22Rv1 (cell line): ENCODE results near the gene TMEM63C.

Source experiments
- CTCF ChIP-seq: fragments of 450-650 bp; IDR thresholded peaks from 2 replicates; pipeline ENCODE4 v1.5.1; 2017; ENCODE audit warnings: mild to moderate bottlenecking
- ZFX ChIP-seq: fragments of 450-650 bp; IDR thresholded peaks from 2 replicates; pipeline ENCODE4 v1.6.1; 2017; ENCODE audit warnings: antibody characterized with exemption, borderline replicate concordance

GRCh38 chr14:77240336-77240915 is 58.8 kb downstream of the TMEM63C start:
- TF ChIP-seq CTCF (no peak), ZFX (no peak)
